ENCODE data around the gene FLG2. TPM values are rescaled to one million over a fixed set of nuclear protein-coding genes. Genes with fewer than 3 reads are reported as not detected.
"Not testable (repeated sequence)": the region's sequence is repeated elsewhere in the genome, so short reads cannot be mapped to it uniquely, and the experiment has no call there.

FLG2 gene
- total and polyA plus RNA-seq, 10 donors = 0.07 TPM; not detected in 9

- DNase-seq = peak; percentile 59
- H3K36me3 ChIP-seq; H3K4me3 ChIP-seq; H3K27me3 ChIP-seq (replicated peaks in 1 of 7); H3K9me3 ChIP-seq; intact Hi-C loops (cut with DNase I; ENCODE audit: low total_unique reads); H3K27ac ChIP-seq; H3K4me1 ChIP-seq: not testable (repeated sequence)
- 94 to 100% (median 95%) methylated on average over 9 to 12 of the region's 12 CpGs for WGBS, 5 donors
These were observed 55.0 kb downstream of the FLG2 start for GRCh38 chr1:152304773-152305172.

GRCh38 chr1:152303139-152303872 is 56.5 kb downstream of the FLG2 start:
- H3K4me1 ChIP-seq; H3K27ac ChIP-seq; intact Hi-C loops (cut with DNase I; ENCODE audit: low total_unique reads); H3K9me3 ChIP-seq; H3K27me3 ChIP-seq (replicated peaks in 1 of 7); H3K36me3 ChIP-seq; H3K4me3 ChIP-seq: not testable (repeated sequence)
- DNase-seq = peak; percentile 61
- WGBS, 5 donors = 88 to 97% (median 93%) methylated on average over 20 to 24 of the region's 25 CpGs

Small RNA genes lying within 50 kb of the gene (small RNA-seq; reads per million reads assigned to genes)
- gene HMGN3P1 = 0 reads per million in 4 donors

Other genes starting within 250 kb of the FLG2 start
- gene TCHH, start 244.6 kb downstream of the FLG2 start, total RNA-seq = 1 to 10 TPM; 1.2 to 9.6 (median 4.5) TPM
- under 1 TPM; 0.24 to 0.99 (median 0.42) TPM for gene TCHH, start 244.6 kb downstream of the FLG2 start, polyA plus RNA-seq
- not detected for gene RPTN, start 200.8 kb downstream of the FLG2 start, total RNA-seq
- gene RPTN, start 200.8 kb downstream of the FLG2 start, polyA plus RNA-seq = not detected
- gene HRNR, start 135.8 kb downstream of the FLG2 start, total RNA-seq = not detected
- under 1 TPM in 1 of 3 donors, not detected in 2; under 0.01 TPM for gene HRNR, start 135.8 kb downstream of the FLG2 start, polyA plus RNA-seq
- gene FLG, start 34.8 kb downstream of the FLG2 start, total RNA-seq = under 1 TPM in 1 of 7 donors, not detected in 6; 0.20 TPM
- gene FLG, start 34.8 kb downstream of the FLG2 start, polyA plus RNA-seq = under 1 TPM in 2 of 3 donors, not detected in 1; under 0.01 to 0.03 TPM
- not detected for gene CRNN, start 54.3 kb upstream of the FLG2 start, total RNA-seq
- gene CRNN, start 54.3 kb upstream of the FLG2 start, polyA plus RNA-seq = 1 to 10 TPM in 1 of 3 donors, under 1 TPM in 2; 0.11 to 2.2 (median 0.39) TPM
- gene LCE5A, start 150.8 kb upstream of the FLG2 start, total RNA-seq = not detected
- not detected for gene LCE5A, start 150.8 kb upstream of the FLG2 start, polyA plus RNA-seq
- not detected for gene CRCT1, start 154.5 kb upstream of the FLG2 start, total RNA-seq
- under 1 TPM in 1 of 3 donors, not detected in 2; 0.99 TPM for gene CRCT1, start 154.5 kb upstream of the FLG2 start, polyA plus RNA-seq
- gene LCE3E, start 206.8 kb upstream of the FLG2 start, total RNA-seq = not detected
- gene LCE3E, start 206.8 kb upstream of the FLG2 start, polyA plus RNA-seq = not detected
- gene LCE3D, start 220.5 kb upstream of the FLG2 start, total RNA-seq = not detected
- gene LCE3D, start 220.5 kb upstream of the FLG2 start, polyA plus RNA-seq = under 1 TPM in 1 of 3 donors, not detected in 2; 0.32 TPM
- not detected for gene LCE3C, start 240.2 kb upstream of the FLG2 start, total RNA-seq
- gene LCE3C, start 240.2 kb upstream of the FLG2 start, polyA plus RNA-seq = not detected

Measured in spleen (tissue), 11 donors.